Measurements from ENCODE around the gene BMP7. TPM values are rescaled to one million over a fixed set of nuclear protein-coding genes. Genes with fewer than 3 reads are reported as not detected.

The BMP7 gene
- total RNA-seq, 1 experiment from 2014 or later, result 7.5 TPM

GRCh38 chr20:57214427-57214826, 52.0 kb downstream of the BMP7 start:
- BruUV-seq (replicated peaks), result no TSS peak
- CTCF ChIA-PET, result no interaction called here
- DNase-seq (ENCODE audit: low spot score), result no peak

GRCh38 chr20:57213924-57214323, 52.5 kb downstream of the BMP7 start:
- H3K4me3 ChIP-seq (ENCODE audit: low read depth, low read length, poor library complexity, severe bottlenecking), result no peak overlapping the region
- intact Hi-C loops (cut with micrococcal nuclease; ENCODE audit: unreplicated experiment), result no loop called here
- H3K9me3 ChIP-seq (ENCODE audit: low read depth, low read length, poor library complexity, severe bottlenecking), result no peaks in the 10 kb centered on the region
- TF ChIP-seq EZH2 (IDR thresholded peaks at IDR 0.05; ENCODE audit: borderline replicate concordance, low read depth, low read length, poor library complexity, severe bottlenecking) (no peak), CTCF (conservative IDR thresholded peaks at IDR 0.05; ENCODE audit: low read depth, low read length) (no peak)
- H3K27ac ChIP-seq (ENCODE audit: low read depth, low read length, poor library complexity, severe bottlenecking), result no peak overlapping the region
- BruUV-seq (replicated peaks), result no TSS peak
- no peaks in the 10 kb centered on the region for H3K4me1 ChIP-seq (ENCODE audit: insufficient read depth, low read length, poor library complexity, severe bottlenecking)
- CTCF ChIA-PET, result no interaction called here
- H3K27me3 ChIP-seq (replicated peaks; ENCODE audit: insufficient read depth, low read depth, low read length, poor library complexity), result no peaks in the 10 kb centered on the region
- POLR2A ChIA-PET (ENCODE audit: low non-redundant PET), result no interaction called here
- DNase-seq (ENCODE audit: low spot score), result no peak
- H3K36me3 ChIP-seq (ENCODE audit: insufficient read depth, low read length, poor library complexity, severe bottlenecking), result no peaks in the 10 kb centered on the region

More at GRCh38 chr20:57214427-57214826, 52.0 kb downstream of the BMP7 start:
- no peaks in the 10 kb centered on the region for H3K9me3 ChIP-seq (ENCODE audit: low read depth, low read length, poor library complexity, severe bottlenecking)
- no peaks in the 10 kb centered on the region for H3K27me3 ChIP-seq (replicated peaks; ENCODE audit: insufficient read depth, low read depth, low read length, poor library complexity)
- no peak overlapping the region for H3K27ac ChIP-seq (ENCODE audit: low read depth, low read length, poor library complexity, severe bottlenecking)
- no peak overlapping the region for H3K4me3 ChIP-seq (ENCODE audit: low read depth, low read length, poor library complexity, severe bottlenecking)
- intact Hi-C loops (cut with micrococcal nuclease; ENCODE audit: unreplicated experiment), result no loop called here
- no peaks in the 10 kb centered on the region for H3K36me3 ChIP-seq (ENCODE audit: insufficient read depth, low read length, poor library complexity, severe bottlenecking)
- POLR2A ChIA-PET (ENCODE audit: low non-redundant PET), result no interaction called here
- H3K4me1 ChIP-seq (ENCODE audit: insufficient read depth, low read length, poor library complexity, severe bottlenecking), result no peaks in the 10 kb centered on the region
- TF ChIP-seq CTCF (conservative IDR thresholded peaks at IDR 0.05; ENCODE audit: low read depth, low read length), result no peak
- no peak for TF ChIP-seq EZH2 (IDR thresholded peaks at IDR 0.05; ENCODE audit: borderline replicate concordance, low read depth, low read length, poor library complexity, severe bottlenecking)

- CTCF ChIA-PET, result no interaction called here
Measured at GRCh38 chr20:57213291-57213690, 53.1 kb downstream of the BMP7 start.

More at GRCh38 chr20:57213291-57213690, 53.1 kb downstream of the BMP7 start:
- intact Hi-C loops (cut with micrococcal nuclease; ENCODE audit: unreplicated experiment), result no loop called here
- POLR2A ChIA-PET (ENCODE audit: low non-redundant PET), result no interaction called here
- no peak for TF ChIP-seq EZH2 (IDR thresholded peaks at IDR 0.05; ENCODE audit: borderline replicate concordance, low read depth, low read length, poor library complexity, severe bottlenecking)
- TF ChIP-seq CTCF (conservative IDR thresholded peaks at IDR 0.05; ENCODE audit: low read depth, low read length), result no peak
- no peaks in the 10 kb centered on the region for H3K9me3 ChIP-seq (ENCODE audit: low read depth, low read length, poor library complexity, severe bottlenecking)
- no peaks in the 10 kb centered on the region for H3K36me3 ChIP-seq (ENCODE audit: insufficient read depth, low read length, poor library complexity, severe bottlenecking)
- no peaks in the 10 kb centered on the region for H3K4me1 ChIP-seq (ENCODE audit: insufficient read depth, low read length, poor library complexity, severe bottlenecking)
- H3K4me3 ChIP-seq (ENCODE audit: low read depth, low read length, poor library complexity, severe bottlenecking), result no peak overlapping the region
- DNase-seq (ENCODE audit: low spot score), result no peak
- no peak overlapping the region for H3K27ac ChIP-seq (ENCODE audit: low read depth, low read length, poor library complexity, severe bottlenecking)
- no TSS peak for BruUV-seq (replicated peaks)
- no peaks in the 10 kb centered on the region for H3K27me3 ChIP-seq (replicated peaks; ENCODE audit: insufficient read depth, low read depth, low read length, poor library complexity)

Measured in A673 (cell line).